GM12892 (cell line): ENCODE data around the gene STK36.

Source experiments
- POLR2A ChIP-seq: IDR thresholded peaks from 2 replicates; pipeline ENCODE4 v1.6.1; 2011; ENCODE audit warnings: low read depth, low read length, control low read depth
- POLR2AphosphoS5 ChIP-seq: IDR thresholded peaks from 2 replicates; pipeline ENCODE4 v1.6.1; 2011; ENCODE audit warnings: low read depth, low read length, control low read depth
- TAF1 ChIP-seq: IDR thresholded peaks from 2 replicates; pipeline ENCODE4 v1.6.1; 2011; ENCODE audit warnings: low read depth, mild to moderate bottlenecking, control low read depth, low read length, borderline replicate concordance

DNA sequence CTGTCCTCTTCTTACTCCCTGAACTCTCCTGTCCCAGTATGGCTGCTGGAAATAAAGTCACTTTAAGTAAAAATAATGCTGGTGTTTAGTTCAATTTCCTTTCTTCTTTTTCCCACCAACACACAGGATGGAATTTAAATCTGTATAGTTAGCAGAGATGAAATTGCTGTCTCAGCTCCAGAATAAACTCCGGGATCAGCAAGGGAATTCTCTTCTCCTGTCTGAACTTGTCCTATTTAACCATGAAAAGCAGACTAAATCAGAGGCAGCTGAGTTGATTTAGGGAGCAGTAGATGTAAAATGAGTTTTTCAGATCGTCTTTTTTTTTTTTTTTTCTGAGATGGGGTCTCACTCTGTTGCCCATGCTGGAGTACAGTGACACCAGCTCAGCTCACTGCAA lies 64.6 kb downstream of the STK36 start:
- TF ChIP-seq POLR2A, result no peak
- no peak for TF ChIP-seq TAF1
- no peak for TF ChIP-seq POLR2AphosphoS5
